Memory B cell (primary cell): ENCODE measurements around the gene ADGRL4.
"Not testable (repeated sequence)": the region's sequence is repeated elsewhere in the genome, so short reads cannot be mapped to it uniquely, and the experiment has no call there.

Source experiments
- ATAC-seq: fragments of 150-1000 bp; cut with Tn5 transposase; 2 replicates; pipeline ENCODE4 v1.10.0; 2021; ENCODE audit warnings: low read depth, mild to moderate bottlenecking, moderate library complexity
- DNase-seq, 2 donors: peaks; one replicate each; pipeline ENCODE4 v3.0.0; 2022; ENCODE audit warnings: low spot score in 2 of 2
- H3K27ac Mint-ChIP-seq: one replicate; pipeline ENCODE4 v1.8.0; 2022; ENCODE audit warnings: mild to moderate bottlenecking, moderate library complexity, mixed read lengths
- H3K27me3 Mint-ChIP-seq: one replicate; pipeline ENCODE4 v1.8.0; 2022; ENCODE audit warnings: mixed read lengths
- H3K36me3 Mint-ChIP-seq: one replicate; pipeline ENCODE4 v1.8.0; 2022; ENCODE audit warnings: mild to moderate bottlenecking, mixed read lengths
- H3K4me1 Mint-ChIP-seq: one replicate; pipeline ENCODE4 v1.8.0; 2022; ENCODE audit warnings: mixed read lengths
- H3K4me3 Mint-ChIP-seq: one replicate; pipeline ENCODE4 v1.8.0; 2022; ENCODE audit warnings: mild to moderate bottlenecking, moderate library complexity, mixed read lengths
- H3K9me3 Mint-ChIP-seq: one replicate; pipeline ENCODE4 v1.8.0; 2022; ENCODE audit warnings: mixed read lengths

ADGRL4 gene

DNA sequence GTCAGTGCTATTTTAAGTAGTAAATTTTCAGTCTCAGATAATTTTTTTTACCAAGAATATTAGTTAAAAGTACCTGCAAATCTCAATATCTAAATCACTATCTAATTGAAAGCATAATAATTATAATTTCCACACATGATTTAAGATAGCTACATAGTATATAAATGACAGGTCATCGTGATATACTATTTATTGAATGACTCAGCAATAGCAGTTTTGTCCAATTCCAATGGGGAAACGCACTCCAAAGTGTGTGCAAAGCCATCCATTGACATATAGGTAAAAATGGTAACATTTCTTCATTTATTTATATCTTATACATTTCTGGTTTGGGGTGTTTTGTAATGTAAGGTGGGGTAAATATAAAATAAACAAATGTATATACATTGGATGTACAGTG, 19.5 kb downstream of the ADGRL4 start:
- Mint-ChIP-seq H3K27me3 (no peaks in the 10 kb centered on the region), H3K9me3 (peaks cover 3% of the 10 kb centered on the region)

DNA sequence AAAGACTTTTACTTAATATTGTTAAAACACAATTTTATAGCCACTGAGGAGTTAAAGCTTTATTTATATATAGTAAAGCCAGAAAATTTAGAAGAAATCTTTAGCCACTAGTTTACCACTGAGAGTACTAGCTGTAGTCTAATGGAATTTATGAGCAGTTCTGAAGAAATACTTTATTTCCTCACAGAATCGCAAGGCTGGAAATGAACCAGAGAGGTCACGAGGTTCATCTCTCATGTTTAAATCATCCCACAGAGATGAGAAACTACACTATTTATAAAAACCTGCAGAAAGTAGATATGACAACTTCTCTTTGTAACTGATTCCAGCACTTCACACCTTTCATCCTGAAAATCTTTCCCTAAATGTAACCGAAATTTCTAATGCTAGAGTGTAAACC, 26.0 kb downstream of the ADGRL4 start:
- no peaks in the 10 kb centered on the region for H3K36me3 Mint-ChIP-seq
- no peak overlapping the region for H3K27ac Mint-ChIP-seq
- H3K9me3 Mint-ChIP-seq: no peaks in the 10 kb centered on the region
- H3K27me3 Mint-ChIP-seq: no peaks in the 10 kb centered on the region
- DNase-seq: no peak
- no peak overlapping the region for H3K4me3 Mint-ChIP-seq
- no peaks in the 10 kb centered on the region for H3K4me1 Mint-ChIP-seq
- ATAC-seq: no peak

More for the DNA sequence above, 19.5 kb downstream of the ADGRL4 start:
- DNase-seq (no peak), ATAC-seq (no peak)
- H3K4me1 Mint-ChIP-seq: no peaks in the 10 kb centered on the region
- no peaks in the 10 kb centered on the region for H3K36me3 Mint-ChIP-seq
- no peak overlapping the region for H3K27ac Mint-ChIP-seq
- no peak overlapping the region for H3K4me3 Mint-ChIP-seq

- Mint-ChIP-seq H3K27me3 (no peaks in the 10 kb centered on the region), H3K36me3 (no peaks in the 10 kb centered on the region), H3K9me3 (no peaks in the 10 kb centered on the region), H3K27ac (no peak overlapping the region), H3K4me3 (no peak overlapping the region), H3K4me1 (no peaks in the 10 kb centered on the region)
- DNase-seq (no peak), ATAC-seq (no peak)
Measured at GRCh38 chr1:78972723-78973122, 33.8 kb downstream of the ADGRL4 start.

DNA sequence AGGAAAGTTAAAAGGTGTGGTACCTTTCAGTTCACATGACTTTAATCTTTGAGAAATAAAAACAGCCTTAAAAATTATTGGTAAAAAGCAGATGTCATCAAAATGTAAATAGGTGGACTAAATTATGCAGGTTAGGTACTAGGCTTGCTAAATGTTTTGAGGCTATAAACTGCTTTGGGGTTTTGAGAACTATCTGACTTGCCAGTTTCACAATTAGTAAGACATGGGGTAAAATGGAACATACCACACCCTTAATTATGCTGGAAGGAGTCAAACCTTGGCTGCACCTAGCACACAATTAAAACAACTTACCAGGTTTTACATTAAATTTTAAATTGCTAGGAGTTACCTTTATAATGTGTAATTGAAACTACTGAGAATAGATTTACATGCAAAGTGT, 39.4 kb downstream of the ADGRL4 start:
- ATAC-seq, H3K36me3 Mint-ChIP-seq, H3K27me3 Mint-ChIP-seq, H3K4me3 Mint-ChIP-seq, H3K27ac Mint-ChIP-seq, H3K4me1 Mint-ChIP-seq, DNase-seq, H3K9me3 Mint-ChIP-seq: not testable (repeated sequence)

GRCh38 chr1:78958711-78959110, 47.8 kb downstream of the ADGRL4 start:
- no peak for ATAC-seq
- H3K27me3 Mint-ChIP-seq: no peaks in the 10 kb centered on the region
- H3K4me1 Mint-ChIP-seq: no peaks in the 10 kb centered on the region
- no peak overlapping the region for H3K4me3 Mint-ChIP-seq
- no peak overlapping the region for H3K27ac Mint-ChIP-seq
- DNase-seq: no peak
- no peaks in the 10 kb centered on the region for H3K36me3 Mint-ChIP-seq
- peaks cover 6% of the 10 kb centered on the region for H3K9me3 Mint-ChIP-seq

- Mint-ChIP-seq H3K4me3 (no peak overlapping the region), H3K27ac (no peak overlapping the region), H3K4me1 (no peaks in the 10 kb centered on the region), H3K9me3 (peaks cover 1% of the 10 kb centered on the region), H3K36me3 (no peaks in the 10 kb centered on the region), H3K27me3 (no peaks in the 10 kb centered on the region)
- no peak for ATAC-seq
- DNase-seq: no peak
Measured at GRCh38 chr1:78950826-78951225, 55.7 kb downstream of the ADGRL4 start.

DNA sequence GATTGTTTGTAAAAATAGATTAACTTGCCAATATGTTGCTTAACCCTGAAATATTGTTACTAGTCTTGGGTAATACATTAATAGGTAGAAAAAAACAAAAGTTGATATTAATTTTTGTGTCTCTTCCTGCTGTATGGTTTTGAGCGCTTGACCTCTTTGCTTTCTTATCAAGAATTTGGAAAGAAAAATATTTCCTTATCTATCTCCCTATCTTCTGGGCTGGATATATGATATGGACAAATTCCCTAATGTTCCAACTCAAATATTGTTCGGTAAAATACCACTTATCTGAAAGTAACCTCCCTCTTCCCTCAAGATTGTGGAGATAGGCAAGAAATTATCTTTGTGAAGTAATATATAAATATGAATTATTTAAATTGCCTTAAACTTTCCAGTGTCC, 57.3 kb downstream of the ADGRL4 start:
- Mint-ChIP-seq H3K36me3 (no peaks in the 10 kb centered on the region), H3K4me1 (no peaks in the 10 kb centered on the region), H3K9me3 (peaks cover 1% of the 10 kb centered on the region), H3K27me3 (no peaks in the 10 kb centered on the region), H3K4me3 (no peak overlapping the region), H3K27ac (no peak overlapping the region)
- DNase-seq (no peak), ATAC-seq (no peak)

- Mint-ChIP-seq H3K9me3 (peaks cover 2% of the 10 kb centered on the region), H3K27ac (no peak overlapping the region), H3K4me3 (no peak overlapping the region), H3K27me3 (no peaks in the 10 kb centered on the region), H3K4me1 (no peaks in the 10 kb centered on the region), H3K36me3 (no peaks in the 10 kb centered on the region)
- ATAC-seq (no peak), DNase-seq (no peak)
Measured at GRCh38 chr1:78919150-78919549, 87.4 kb downstream of the ADGRL4 start.

DNA sequence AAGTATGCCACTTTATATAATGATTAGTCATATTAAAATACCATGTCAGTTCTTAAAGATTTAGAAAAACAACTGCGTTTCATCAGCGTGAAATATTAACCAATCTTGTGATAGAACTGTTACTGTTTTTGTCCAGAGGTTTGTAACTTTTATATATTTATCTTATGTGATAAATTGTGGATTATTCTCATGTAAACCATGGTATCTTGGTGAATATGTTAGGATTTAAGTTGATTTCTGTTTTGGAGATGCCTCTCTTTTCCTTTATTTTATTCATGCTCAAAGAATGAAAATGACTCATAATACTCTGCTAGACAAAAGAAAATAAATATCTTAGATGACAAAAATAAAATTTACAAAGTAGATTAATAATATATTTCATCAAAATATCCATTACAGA, 88.4 kb downstream of the ADGRL4 start:
- Mint-ChIP-seq H3K27ac (no peak overlapping the region), H3K4me3 (no peak overlapping the region), H3K36me3 (no peaks in the 10 kb centered on the region), H3K4me1 (no peaks in the 10 kb centered on the region), H3K9me3 (peaks cover 2% of the 10 kb centered on the region), H3K27me3 (no peaks in the 10 kb centered on the region)
- no peak for DNase-seq
- ATAC-seq: no peak

- no peak for DNase-seq
- Mint-ChIP-seq H3K27ac (no peak overlapping the region), H3K36me3 (no peaks in the 10 kb centered on the region), H3K9me3 (no peaks in the 10 kb centered on the region), H3K4me1 (no peaks in the 10 kb centered on the region), H3K27me3 (no peaks in the 10 kb centered on the region), H3K4me3 (no peak overlapping the region)
- no peak for ATAC-seq
Measured at GRCh38 chr1:78916986-78917385, 89.5 kb downstream of the ADGRL4 start.

DNA sequence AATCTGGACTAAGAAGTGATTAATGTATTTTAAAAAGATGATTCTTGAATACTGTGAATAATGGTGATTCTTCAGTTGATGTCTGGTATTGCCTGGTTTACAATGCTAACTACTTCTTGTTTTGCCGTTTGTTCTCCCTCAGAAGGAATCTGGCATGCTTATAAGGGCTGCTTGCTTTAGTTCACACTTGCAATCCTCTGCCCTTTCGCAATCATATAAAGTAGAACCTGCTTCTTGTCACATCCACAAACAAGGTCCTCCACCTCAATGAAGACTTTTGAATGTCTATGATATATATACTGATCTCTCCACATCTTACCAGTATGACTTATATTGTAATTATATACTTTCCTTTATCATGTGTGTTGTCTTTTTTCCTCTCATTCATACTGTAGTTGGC, 92.6 kb downstream of the ADGRL4 start:
- no peaks in the 10 kb centered on the region for H3K4me1 Mint-ChIP-seq
- H3K9me3 Mint-ChIP-seq: no peaks in the 10 kb centered on the region
- no peaks in the 10 kb centered on the region for H3K36me3 Mint-ChIP-seq
- no peak for ATAC-seq
- H3K4me3 Mint-ChIP-seq: no peak overlapping the region
- no peaks in the 10 kb centered on the region for H3K27me3 Mint-ChIP-seq
- DNase-seq: no peak
- no peak overlapping the region for H3K27ac Mint-ChIP-seq

DNA sequence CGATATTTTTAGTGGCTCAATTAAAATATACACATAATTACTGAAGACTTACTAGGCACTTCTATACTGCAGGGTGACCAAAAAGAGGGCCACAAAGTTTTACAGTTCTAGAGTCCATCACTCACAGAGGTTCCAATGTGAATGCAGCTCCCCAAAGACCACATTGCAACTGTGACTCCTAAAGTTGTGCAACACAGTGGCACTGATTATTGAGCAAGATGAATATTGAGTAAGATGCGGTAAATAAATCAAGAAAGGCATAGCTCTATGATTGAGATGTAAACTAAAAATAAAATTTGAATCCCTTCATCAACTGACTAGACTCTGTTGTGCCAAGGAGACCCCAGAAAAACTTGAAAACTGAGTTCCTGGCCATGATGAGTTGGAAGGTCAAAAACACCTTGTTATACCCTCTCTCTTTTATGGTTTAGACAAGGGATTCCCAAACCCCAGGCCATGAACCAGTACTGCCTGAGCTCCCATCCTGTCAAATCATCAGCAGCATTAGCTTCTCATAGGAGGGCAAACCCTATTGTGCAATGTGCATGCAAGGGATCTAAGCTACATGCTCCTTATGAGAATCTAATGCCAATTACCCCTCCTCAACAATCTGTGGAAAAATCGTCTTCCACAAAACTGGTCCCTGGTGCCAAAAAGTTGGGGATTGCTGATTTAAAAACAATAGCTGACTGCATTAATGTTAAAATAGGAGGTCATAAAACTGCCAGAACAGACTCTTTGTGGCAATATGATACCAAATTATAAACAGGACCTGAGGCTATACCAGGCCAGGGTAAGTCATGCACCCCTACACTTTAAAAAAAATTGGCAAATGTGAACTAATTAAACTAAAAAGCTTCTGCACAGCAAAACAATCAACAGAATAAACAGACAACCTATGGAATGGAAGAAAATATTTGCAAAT, 94.3 kb downstream of the ADGRL4 start:
- no peak overlapping the region for H3K27ac Mint-ChIP-seq
- H3K4me1 Mint-ChIP-seq: no peaks in the 10 kb centered on the region
- H3K36me3 Mint-ChIP-seq: no peaks in the 10 kb centered on the region
- no peak for DNase-seq
- no peaks in the 10 kb centered on the region for H3K27me3 Mint-ChIP-seq
- ATAC-seq: no peak
- H3K9me3 Mint-ChIP-seq: no peaks in the 10 kb centered on the region
- H3K4me3 Mint-ChIP-seq: no peak overlapping the region

DNA sequence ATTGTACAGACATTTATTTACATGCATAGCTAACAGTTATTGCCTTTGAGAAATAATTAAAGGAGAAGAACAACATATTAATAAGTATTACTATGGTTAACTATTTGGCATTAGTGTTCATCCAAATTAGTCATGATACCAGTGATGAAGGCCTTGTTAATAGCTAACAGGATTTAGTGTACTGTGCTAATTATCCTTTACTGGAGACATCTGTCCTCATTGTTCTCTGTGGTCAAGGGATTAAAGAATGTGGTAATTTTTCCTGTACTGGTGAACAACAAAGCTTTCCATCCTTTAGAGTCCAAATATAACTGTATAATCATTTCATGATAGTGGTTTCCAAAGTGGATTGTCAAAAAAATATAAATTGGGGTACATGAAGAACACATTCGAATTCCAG, 103.9 kb downstream of the ADGRL4 start:
- Mint-ChIP-seq H3K27me3 (no peaks in the 10 kb centered on the region), H3K36me3 (no peaks in the 10 kb centered on the region), H3K4me3 (no peak overlapping the region), H3K27ac (no peak overlapping the region), H3K9me3 (no peaks in the 10 kb centered on the region), H3K4me1 (no peaks in the 10 kb centered on the region)
- ATAC-seq (no peak), DNase-seq (no peak)

- Mint-ChIP-seq H3K36me3 (no peaks in the 10 kb centered on the region), H3K9me3 (no peaks in the 10 kb centered on the region), H3K4me1 (no peaks in the 10 kb centered on the region), H3K4me3 (no peak overlapping the region), H3K27ac (no peak overlapping the region), H3K27me3 (no peaks in the 10 kb centered on the region)
- DNase-seq (no peak), ATAC-seq (no peak)
Measured at GRCh38 chr1:78894811-78895210, 111.7 kb downstream of the ADGRL4 start.

- Mint-ChIP-seq H3K27ac (no peak overlapping the region), H3K4me1 (no peaks in the 10 kb centered on the region), H3K4me3 (no peak overlapping the region), H3K9me3 (no peaks in the 10 kb centered on the region), H3K27me3 (no peaks in the 10 kb centered on the region), H3K36me3 (no peaks in the 10 kb centered on the region)
- DNase-seq (no peak), ATAC-seq (no peak)
Measured at GRCh38 chr1:78892260-78892840, 114.2 kb downstream of the ADGRL4 start.
